ENCODE measurements around the gene ITIH4.

Gene ITIH4

GRCh38 chr3:52787672-52788625, 42.5 kb downstream of the ITIH4 start:
- DNase-seq (ENCODE audit: low read depth), result no peak
- no peak overlapping the region for H3K4me3 ChIP-seq (ENCODE audit: low read depth, low read length)
- TF ChIP-seq CTCF (conservative IDR thresholded peaks at IDR 0.05; ENCODE audit: low read depth, low read length), result no peak

DNA sequence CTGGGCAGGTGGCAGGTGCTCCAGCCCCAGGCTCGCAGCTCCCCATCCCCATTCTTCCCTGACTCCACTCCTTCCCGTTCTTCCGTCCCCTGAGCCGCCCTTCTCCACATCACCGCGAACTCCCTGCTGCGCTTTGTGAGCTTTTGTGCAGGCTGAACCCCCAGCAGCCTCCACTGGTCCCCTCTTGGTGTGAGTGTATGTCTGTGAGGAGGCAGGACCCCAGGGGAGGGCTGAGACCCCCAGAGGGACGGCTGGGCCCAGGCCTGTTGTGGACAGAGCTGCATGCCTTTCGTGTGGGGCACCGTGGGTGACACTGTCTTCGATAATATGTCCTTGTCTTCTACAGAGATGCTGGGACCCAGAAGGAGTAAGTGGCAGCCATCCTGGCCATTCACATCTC, 43.2 kb downstream of the ITIH4 start:
- H3K4me3 ChIP-seq (ENCODE audit: low read depth, low read length), result no peak overlapping the region
- DNase-seq (ENCODE audit: low read depth), result no peak
- no peak for TF ChIP-seq CTCF (conservative IDR thresholded peaks at IDR 0.05; ENCODE audit: low read depth, low read length)

DNA sequence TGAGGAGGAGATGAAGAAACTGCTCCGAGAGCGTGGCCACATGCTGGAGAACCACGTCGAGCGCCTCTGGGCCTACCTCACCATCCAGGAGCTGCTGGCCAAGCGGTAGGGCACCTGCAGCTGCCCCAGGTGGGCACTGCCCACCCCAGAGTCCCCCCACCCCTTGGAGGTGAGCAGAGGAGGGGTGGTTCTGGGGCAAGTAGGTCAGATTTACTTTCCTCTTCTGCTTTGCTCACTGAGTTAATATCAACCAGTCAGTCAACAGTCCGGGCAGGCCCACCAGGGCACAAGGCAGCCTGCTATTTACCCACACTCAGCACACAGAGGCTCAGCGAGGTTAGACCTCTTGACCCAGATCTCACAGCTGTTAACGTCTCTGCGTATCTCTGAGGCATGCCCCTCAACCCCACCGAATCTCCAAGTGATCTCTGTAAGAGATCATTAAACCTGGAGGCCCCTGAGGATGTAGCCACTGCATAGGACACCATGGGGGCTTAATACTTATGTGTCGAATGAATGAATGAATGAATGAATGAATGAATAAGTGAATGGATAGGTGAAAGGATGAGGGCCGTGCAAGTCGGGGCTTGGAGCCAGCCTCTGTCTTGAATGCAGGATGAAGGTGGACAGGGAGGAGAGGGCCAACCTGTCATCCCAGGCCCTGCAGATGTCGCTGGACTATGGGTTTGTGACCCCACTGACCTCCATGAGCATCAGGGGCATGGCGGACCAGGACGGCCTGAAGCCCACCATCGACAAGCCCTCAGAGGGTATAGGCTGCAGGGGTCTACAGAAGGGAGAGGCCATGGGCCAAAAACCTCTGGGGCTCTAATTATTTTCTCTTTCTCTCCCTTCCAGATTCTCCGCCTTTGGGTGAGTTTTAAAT, 43.9 kb downstream of the ITIH4 start:
- no peak for DNase-seq (ENCODE audit: low read depth)
- no peak for TF ChIP-seq CTCF (conservative IDR thresholded peaks at IDR 0.05; ENCODE audit: low read depth, low read length)
- no peak overlapping the region for H3K4me3 ChIP-seq (ENCODE audit: low read depth, low read length)

- no peak for TF ChIP-seq CTCF (conservative IDR thresholded peaks at IDR 0.05; ENCODE audit: low read depth, low read length)
- no peak overlapping the region for H3K4me3 ChIP-seq (ENCODE audit: low read depth, low read length)
- DNase-seq (ENCODE audit: low read depth), result no peak
Observed at GRCh38 chr3:52784931-52785590, 45.4 kb downstream of the ITIH4 start.

- no peak overlapping the region for H3K4me3 ChIP-seq (ENCODE audit: low read depth, low read length)
- TF ChIP-seq CTCF (conservative IDR thresholded peaks at IDR 0.05; ENCODE audit: low read depth, low read length), result no peak
- DNase-seq (ENCODE audit: low read depth), result no peak
Observed at GRCh38 chr3:52784021-52784621, 46.4 kb downstream of the ITIH4 start.

GRCh38 chr3:52783211-52783555, 47.3 kb downstream of the ITIH4 start:
- peak; percentile 27 for TF ChIP-seq CTCF (conservative IDR thresholded peaks at IDR 0.05; ENCODE audit: low read depth, low read length)
- DNase-seq (ENCODE audit: low read depth), result peak; percentile 14
- H3K4me3 ChIP-seq (ENCODE audit: low read depth, low read length), result no peak overlapping the region
